Measurements from ENCODE around the gene GUCY2C.

Gene GUCY2C

DNA sequence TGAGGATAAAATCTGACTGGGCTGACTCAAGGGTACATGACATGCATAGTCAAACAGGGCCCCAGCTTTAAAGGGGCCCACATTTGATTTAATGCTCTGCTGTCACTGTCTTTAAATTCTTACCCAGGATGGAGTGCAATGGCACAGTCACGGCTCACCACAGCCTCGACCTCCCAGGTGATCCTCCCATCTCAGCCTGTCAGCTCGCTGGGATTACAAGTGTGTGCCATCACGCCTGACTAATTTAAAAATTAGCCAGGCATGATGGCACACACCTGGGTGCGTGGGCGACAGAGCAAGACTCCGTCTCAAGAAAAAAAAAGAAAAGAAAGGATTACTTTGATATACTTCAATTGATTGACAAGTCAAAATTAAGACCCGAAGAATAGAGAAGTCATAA, 119.5 kb downstream of the GUCY2C start:
- Histone ChIP-seq H3K27ac (no peak overlapping the region), H3K27me3 (replicated peaks) (no peaks in the 10 kb centered on the region), H3K4me3 (ENCODE audit: low read depth, low read length) (no peak overlapping the region), H3K36me3 (replicated peaks) (no peaks in the 10 kb centered on the region)
- DNase-seq: no peak
- TF ChIP-seq, protein P1, sequence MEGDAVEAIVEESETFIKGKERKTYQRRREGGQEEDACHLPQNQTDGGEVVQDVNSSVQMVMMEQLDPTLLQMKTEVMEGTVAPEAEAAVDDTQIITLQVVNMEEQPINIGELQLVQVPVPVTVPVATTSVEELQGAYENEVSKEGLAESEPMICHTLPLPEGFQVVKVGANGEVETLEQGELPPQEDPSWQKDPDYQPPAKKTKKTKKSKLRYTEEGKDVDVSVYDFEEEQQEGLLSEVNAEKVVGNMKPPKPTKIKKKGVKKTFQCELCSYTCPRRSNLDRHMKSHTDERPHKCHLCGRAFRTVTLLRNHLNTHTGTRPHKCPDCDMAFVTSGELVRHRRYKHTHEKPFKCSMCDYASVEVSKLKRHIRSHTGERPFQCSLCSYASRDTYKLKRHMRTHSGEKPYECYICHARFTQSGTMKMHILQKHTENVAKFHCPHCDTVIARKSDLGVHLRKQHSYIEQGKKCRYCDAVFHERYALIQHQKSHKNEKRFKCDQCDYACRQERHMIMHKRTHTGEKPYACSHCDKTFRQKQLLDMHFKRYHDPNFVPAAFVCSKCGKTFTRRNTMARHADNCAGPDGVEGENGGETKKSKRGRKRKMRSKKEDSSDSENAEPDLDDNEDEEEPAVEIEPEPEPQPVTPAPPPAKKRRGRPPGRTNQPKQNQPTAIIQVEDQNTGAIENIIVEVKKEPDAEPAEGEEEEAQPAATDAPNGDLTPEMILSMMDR (IDR thresholded peaks at IDR 0.05; ENCODE audit: low read depth, low read length, missing control alignments): no peak
- in situ Hi-C loops (cut with HindIII; ENCODE audit: low pct_ligation_motif_present, low sequenced_read_pairs): no loop called here

DNA sequence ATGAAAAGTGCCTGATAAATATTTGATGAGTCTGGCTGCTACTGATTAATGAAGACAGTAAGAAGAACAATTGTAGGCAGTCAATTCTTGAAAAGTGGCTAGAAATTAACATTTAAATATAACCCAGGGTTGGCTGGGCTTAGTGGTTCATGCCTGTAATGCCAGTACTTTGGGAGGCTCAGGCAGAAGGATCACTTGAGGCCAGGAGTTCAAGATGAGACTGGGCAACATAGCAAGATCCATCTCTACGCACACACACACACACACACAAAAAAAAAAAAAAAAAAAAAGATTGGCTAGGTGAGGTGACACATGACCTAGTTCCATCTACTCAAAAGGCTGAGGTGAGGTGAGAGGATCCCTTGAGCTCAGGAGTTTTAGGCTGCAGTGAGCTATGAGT, 120.8 kb downstream of the GUCY2C start:
- Histone ChIP-seq H3K27me3 (replicated peaks) (no peaks in the 10 kb centered on the region), H3K36me3 (replicated peaks) (no peaks in the 10 kb centered on the region), H3K27ac (no peak overlapping the region), H3K4me3 (ENCODE audit: low read depth, low read length) (no peak overlapping the region)
- DNase-seq: no peak
- in situ Hi-C loops (cut with HindIII; ENCODE audit: low pct_ligation_motif_present, low sequenced_read_pairs): no loop called here
- TF ChIP-seq, protein P1 (IDR thresholded peaks at IDR 0.05; ENCODE audit: low read depth, low read length, missing control alignments): no peak

DNA sequence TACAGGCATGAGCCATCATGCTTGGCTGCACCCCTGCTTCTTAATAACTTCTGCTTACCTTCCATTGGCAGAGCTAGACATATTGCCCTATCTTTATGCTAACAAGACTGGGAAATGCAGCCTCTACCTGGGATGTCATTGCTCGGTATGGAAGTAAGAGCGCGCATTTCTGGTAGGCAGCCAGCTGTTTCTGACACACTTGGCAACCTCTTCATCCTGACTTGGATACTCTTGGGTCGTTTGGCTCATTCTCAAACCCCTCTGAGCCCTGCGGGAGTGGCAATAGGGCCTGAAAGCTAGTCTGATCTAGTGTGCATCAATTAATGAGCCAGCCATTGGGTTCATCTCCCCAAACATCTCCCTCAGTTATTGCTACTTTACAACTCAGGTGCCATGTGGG, 123.3 kb downstream of the GUCY2C start:
- Histone ChIP-seq H3K27ac (no peak overlapping the region), H3K4me3 (ENCODE audit: low read depth, low read length) (no peak overlapping the region), H3K27me3 (replicated peaks) (no peaks in the 10 kb centered on the region), H3K36me3 (replicated peaks) (no peaks in the 10 kb centered on the region)
- DNase-seq: no peak
- TF ChIP-seq, protein P1 (IDR thresholded peaks at IDR 0.05; ENCODE audit: low read depth, low read length, missing control alignments): no peak
- in situ Hi-C loops (cut with HindIII; ENCODE audit: low pct_ligation_motif_present, low sequenced_read_pairs): no loop called here

DNA sequence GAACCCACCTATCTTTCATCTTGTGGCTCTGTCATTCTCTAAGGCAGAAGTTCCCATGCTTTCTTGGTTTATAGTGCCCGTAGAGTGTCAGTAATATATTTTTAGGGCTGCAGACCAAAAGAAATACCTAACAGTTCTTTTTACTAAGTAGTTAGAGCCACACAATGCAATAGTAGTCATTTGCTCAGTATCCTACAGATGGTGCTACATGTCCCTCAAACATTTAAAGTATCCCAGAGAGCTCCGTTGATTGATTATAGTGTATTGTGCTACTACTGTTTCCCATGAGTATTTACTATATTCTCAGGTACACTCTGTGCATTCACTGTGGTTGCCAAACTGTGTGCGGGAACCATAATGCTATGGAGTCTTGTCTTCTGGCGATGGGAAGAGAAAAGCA, 124.0 kb downstream of the GUCY2C start:
- Histone ChIP-seq H3K4me3 (ENCODE audit: low read depth, low read length) (no peak overlapping the region), H3K36me3 (replicated peaks) (no peaks in the 10 kb centered on the region), H3K27me3 (replicated peaks) (no peaks in the 10 kb centered on the region), H3K27ac (no peak overlapping the region)
- no peak for DNase-seq
- in situ Hi-C loops (cut with HindIII; ENCODE audit: low pct_ligation_motif_present, low sequenced_read_pairs): no loop called here
- TF ChIP-seq, protein P1 (IDR thresholded peaks at IDR 0.05; ENCODE audit: low read depth, low read length, missing control alignments): no peak

DNA sequence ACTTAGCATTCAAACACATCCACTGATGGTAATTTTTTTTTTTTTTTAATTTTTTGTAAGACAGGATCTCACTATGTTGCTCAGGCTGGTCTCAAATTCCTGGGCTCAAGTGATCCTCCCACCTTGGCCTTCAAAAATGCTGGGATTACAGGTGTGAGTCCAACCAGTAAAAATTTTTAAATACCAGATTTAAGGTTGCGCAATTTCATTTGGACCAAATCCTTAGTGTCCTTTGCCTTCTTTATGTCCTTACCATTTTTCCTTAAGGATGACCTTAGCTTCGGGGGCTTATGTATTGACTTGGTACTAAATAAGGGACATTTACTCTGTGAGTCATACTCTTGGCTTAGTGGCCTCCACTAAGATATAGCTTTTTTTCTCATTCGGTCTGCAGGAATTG, 124.6 kb downstream of the GUCY2C start:
- DNase-seq: no peak
- Histone ChIP-seq H3K4me3 (ENCODE audit: low read depth, low read length) (no peak overlapping the region), H3K36me3 (replicated peaks) (no peaks in the 10 kb centered on the region), H3K27ac (no peak overlapping the region), H3K27me3 (replicated peaks) (no peaks in the 10 kb centered on the region)
- TF ChIP-seq, protein P1 (IDR thresholded peaks at IDR 0.05; ENCODE audit: low read depth, low read length, missing control alignments): no peak
- in situ Hi-C loops (cut with HindIII; ENCODE audit: low pct_ligation_motif_present, low sequenced_read_pairs): no loop called here

DNA sequence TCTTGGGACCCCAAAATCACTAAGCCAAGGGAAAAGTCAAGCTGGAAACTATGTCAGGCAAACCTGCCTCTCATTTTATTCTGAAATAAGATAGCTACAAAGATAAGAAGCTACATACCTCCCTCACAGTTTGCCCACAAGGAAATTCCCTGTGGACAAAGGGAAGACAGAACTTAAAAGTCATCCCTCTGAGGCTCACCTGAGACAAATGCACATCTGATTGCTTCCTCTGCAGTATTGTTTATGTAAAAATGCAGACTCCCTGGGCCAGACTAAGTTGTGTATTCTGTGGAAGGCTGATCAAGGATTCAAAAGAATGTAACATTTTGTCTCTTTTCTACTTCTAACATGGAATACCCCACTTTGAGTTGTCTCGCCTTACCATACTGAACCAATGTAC, 126.2 kb downstream of the GUCY2C start:
- H3K27me3 ChIP-seq (replicated peaks): no peaks in the 10 kb centered on the region
- in situ Hi-C loops (cut with HindIII; ENCODE audit: low pct_ligation_motif_present, low sequenced_read_pairs): no loop called here

More for the DNA sequence above, 126.2 kb downstream of the GUCY2C start:
- no peak overlapping the region for H3K27ac ChIP-seq
- no peak overlapping the region for H3K4me3 ChIP-seq (ENCODE audit: low read depth, low read length)
- no peaks in the 10 kb centered on the region for H3K36me3 ChIP-seq (replicated peaks)
- DNase-seq: no peak
- TF ChIP-seq, protein P1 (IDR thresholded peaks at IDR 0.05; ENCODE audit: low read depth, low read length, missing control alignments): no peak
